Regular cardiac myocyte (primary cell): ENCODE data around the gene SERF1B. TPM values are rescaled to one million over a fixed set of nuclear protein-coding genes. Genes with fewer than 3 reads are reported as not detected.

Experiments
- total RNA-seq: library from RNA; depleted of rRNA; stranded (reverse); fragments of >200 nt; gene quantifications from 2 replicates; pipeline ENCODE4 v1.2.3, GENCODE V29; 2014

Gene SERF1B
- total RNA-seq, result 10.7 TPM in 2 replicates

DNA sequence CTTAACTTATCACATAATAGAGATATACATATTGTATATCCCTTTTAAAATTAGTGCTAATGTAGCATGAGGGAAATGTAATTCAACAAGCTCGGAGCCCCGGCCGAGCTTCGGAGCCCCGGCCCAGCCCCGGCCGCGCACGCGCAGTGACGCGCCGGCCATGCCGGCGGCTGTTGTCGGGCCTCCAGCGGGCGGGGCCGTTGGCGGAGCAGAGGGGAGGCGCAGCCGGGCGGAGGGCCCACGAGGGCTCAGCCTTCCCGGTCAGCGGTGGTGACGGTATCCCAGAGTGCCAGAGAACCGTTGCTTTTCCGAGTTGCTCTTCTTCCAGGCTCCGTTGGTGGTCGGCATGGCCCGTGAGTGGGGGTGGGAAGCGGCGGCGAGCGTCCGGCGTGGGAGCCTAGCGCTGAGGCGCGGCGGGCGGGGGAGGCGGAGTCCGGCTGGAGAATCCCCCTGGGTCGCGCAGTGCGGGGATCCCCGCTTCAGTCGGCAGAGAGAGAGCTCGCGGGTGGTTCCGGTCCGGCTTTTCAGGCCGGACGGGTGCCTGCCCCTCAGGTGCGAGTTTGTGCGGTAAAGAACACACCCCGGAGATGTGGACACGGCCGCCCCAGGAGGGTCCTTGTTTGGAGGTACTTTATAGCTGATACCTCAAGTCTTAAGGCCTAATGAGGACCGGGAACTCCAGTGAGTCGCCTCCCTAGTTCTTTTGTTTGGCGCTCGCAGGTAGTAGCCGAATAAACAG is at the start of gene SERF1B:
TSS of gene SERF1B (plus strand) at position 146 of the 739 bp plus-strand sequence. CDS start at position 347, 201 bp downstream.

Other genes with a start within 250 kb of the SERF1B start
- 15.0 and 41.7 TPM in 2 replicates for gene SMN2, start 24.4 kb downstream of the SERF1B start, total RNA-seq